Cardiac septum (tissue), 1 donor: ENCODE results near the gene SYNGAP1. TPM values are rescaled to one million over a fixed set of nuclear protein-coding genes. Genes with fewer than 3 reads are reported as not detected.
"Not testable (repeated sequence)": the region's sequence is repeated elsewhere in the genome, so short reads cannot be mapped to it uniquely, and the experiment has no call there.

Source experiments
- DNase-seq: peaks from one replicate; pipeline ENCODE4 v3.0.0-alpha.2; 2020; ENCODE audit warnings: low spot score
- intact Hi-C: fragments of 100-400 bp; cut with DNase I; formaldehyde crosslinking; loops from one replicate; pipeline ENCODE4 v1.14.0; 2022
- long read RNA-seq: library from polyadenylated mRNA; unstranded; transcript quantifications from one replicate; pipeline ENCODE4 v2.0.0, GENCODE V29; 2021
- total RNA-seq: library from RNA; stranded (reverse); fragmentation: NEBNext Ultra II Directional; extraction: Animal tissue kit (Norgen Biotek cat#: 25700); gene quantifications from one replicate; pipeline ENCODE4 v1.2.1, GENCODE V29; 2021
- donor health status: DM: no; HTN: no; CAD: no.

SYNGAP1 gene
- 9.0 TPM for total RNA-seq
- long read RNA-seq, partial matches to known transcripts = 1 of 4 reads
- long read RNA-seq, other reads (novel, unspliced or antisense) = 3 of 4 reads

- DNase-seq = no peak
- intact Hi-C loops = loop anchor here (10.0 kb wide), 1 partner anchor 275 kb away; no protein-coding TSS in a partner anchor
Measured at GRCh38 chr6:33419580-33420490, at the start of gene SYNGAP1. TSS of gene SYNGAP1 (plus strand) at chr6:33420065. CDS start at chr6:33420265, 200 bp downstream.

GRCh38 chr6:33371901-33372300 lies 48.0 kb upstream of the SYNGAP1 start:
- intact Hi-C loops, DNase-seq: not testable (repeated sequence)

DNA sequence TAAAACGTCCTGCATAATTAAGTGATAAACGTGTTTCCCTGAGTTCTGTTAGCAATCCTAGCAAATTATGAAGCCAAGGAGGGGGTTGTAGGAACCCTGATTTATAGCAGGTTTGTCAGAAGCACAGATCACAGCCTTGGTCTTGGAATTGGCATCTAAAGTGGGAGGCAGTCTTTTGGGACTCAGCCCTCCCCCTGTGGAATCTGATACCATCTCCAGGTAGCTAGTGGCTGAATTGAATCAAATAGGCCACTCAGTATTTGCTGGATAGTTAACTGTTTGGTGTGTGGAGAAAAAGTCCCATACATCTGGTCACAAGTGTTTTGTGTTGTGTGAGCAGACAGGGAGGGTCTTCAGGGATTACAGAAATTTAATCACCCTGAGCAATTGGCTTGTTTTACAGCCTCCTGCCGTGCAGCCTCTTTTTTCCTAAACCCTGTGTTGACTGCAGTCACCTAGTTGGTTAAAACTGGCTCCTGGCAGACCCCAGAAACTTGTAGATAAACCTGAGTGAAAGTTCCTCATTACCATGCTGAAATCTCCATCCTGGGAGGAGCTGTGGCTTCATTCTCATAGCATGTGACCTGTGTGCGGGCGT lies 47.2 kb upstream of the SYNGAP1 start:
- no peak for DNase-seq
- intact Hi-C loops = no loop called here

DNA sequence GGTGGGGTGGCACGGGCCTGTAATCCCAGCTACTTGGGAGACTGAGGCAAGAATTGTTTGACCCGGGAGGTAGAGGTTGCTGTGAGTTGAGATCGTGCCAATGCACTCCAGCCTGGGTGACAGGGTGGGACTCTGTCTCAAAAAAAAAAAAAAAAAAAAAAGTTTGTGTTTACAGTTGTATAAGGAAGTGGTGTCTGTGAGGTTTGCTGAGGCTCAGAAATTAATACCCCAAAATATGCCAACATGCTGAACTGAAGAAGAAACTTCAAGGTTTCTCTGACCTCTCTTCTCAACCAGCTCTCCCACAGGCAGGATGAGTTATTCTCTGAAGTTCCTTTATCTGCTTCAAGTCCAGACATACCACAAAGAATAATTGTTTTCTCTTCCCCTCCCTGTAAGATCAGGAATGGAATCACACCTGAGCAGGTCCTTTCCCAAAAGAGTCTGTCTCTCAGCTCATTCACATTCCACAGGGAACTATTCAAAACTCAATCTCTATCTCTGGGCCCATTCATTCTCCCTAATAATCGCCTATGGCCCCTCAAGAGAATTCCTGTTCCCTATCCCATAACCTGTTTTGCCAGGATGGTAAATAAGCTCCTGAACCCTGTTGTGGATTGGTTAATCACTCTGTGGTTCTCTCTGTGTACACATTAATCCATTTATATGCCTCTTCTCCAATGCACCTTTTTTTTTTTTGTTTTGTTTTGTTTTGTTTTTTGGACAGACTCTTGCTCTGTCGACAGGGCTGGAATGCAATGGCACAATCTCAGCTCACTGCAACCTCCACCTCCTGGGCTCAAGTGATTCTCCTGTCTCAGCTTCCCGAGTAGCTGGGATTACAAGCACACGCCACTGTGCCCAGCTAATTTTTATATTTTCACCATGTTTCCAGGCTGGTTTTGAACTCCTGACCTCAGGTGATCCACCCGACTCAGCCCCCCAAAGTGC lies 45.6 kb upstream of the SYNGAP1 start:
- no peak for DNase-seq

DNA sequence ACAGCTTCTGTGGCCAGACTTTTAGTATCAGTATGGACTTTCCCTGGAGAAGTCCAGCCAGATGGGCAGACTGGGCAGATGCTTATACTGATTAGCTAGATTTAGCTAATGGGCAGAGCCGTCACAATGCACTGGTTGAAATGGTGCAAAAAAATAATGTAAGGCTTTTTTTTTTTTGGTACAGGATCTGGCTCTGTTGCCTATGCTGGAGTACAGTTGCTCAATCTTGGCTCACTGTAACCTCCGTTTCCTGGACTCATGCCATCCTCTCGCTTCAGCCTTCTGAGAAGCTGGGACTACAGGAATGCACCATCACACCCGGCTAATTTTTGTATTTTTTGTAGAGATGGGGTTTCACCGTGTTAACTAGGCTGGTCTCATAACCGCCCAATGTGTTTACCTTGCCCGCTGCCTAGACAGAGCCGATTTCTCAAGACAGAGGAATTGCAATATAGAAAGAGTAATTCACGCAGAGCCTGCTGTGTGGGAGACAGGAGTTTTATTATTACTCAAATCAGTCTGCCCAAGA lies 44.7 kb upstream of the SYNGAP1 start:
- no peak for DNase-seq
- intact Hi-C loops = no loop called here

More for the DNA sequence above, 45.6 kb upstream of the SYNGAP1 start:
- intact Hi-C loops = no loop called here

- DNase-seq = no peak
- intact Hi-C loops = no loop called here
Measured at GRCh38 chr6:33377171-33377570, 42.7 kb upstream of the SYNGAP1 start.

DNA sequence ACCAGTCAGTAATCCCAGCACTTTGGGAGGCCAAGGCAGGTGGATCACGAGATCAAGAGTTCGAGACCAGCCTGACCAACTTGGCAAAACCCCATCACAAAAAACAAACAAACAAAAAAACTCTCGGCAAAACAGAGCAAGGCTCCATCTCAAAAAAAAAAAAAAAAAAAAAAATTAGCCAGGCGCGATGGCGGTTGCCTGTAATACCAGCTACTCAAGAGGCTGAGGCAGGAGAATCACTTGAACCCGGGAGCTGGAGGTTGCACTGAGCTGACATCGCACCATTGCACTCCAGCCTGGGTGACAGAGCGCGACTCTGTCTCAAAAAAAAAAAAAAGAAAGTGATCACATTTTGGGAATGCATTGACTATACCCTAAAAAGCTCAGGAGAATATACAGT lies 40.7 kb upstream of the SYNGAP1 start:
- intact Hi-C loops, DNase-seq: not testable (repeated sequence)

- no peak for DNase-seq
- intact Hi-C loops = no loop called here
Measured at GRCh38 chr6:33380272-33380981, 39.4 kb upstream of the SYNGAP1 start.

DNA sequence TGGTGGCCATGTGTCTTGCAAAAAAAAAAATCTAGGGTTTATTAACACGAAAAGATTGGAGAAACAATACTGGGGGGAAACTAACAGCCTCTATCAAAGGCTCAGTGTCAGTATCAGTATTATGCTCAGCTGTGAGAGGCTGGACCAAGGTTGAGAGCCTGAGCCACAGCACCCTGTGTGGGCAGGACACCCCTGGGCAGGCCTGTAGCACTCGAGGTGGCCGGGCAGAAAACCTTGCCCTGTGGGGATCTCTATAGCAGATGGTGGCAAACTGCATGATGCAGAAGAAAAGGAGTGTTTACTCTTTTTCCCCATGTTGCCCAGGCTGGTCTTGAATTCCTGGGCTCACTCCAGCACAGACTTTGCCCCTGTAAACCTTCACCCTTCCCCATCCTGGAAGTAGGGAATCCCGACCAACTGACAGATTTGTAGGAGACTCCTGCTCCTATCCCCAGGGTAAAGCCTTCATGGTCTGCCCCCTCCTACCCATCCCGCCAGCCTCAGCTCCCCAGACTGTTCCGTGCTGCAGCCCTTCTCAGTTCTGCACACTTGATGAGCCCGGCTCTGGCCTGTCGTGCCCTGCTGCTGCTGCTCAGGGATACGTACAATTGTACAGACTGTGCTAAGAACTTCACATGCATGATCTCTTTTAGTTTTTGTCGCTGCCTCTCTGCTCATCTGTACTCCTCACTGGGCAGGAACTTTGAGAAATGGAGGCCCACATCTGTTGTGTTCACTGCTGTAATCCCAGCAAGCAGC lies 36.3 kb upstream of the SYNGAP1 start:
- intact Hi-C loops = no loop called here
- no peak for DNase-seq

- DNase-seq = no peak
- intact Hi-C loops = no loop called here
Measured at GRCh38 chr6:33384581-33385020, 35.3 kb upstream of the SYNGAP1 start.

DNA sequence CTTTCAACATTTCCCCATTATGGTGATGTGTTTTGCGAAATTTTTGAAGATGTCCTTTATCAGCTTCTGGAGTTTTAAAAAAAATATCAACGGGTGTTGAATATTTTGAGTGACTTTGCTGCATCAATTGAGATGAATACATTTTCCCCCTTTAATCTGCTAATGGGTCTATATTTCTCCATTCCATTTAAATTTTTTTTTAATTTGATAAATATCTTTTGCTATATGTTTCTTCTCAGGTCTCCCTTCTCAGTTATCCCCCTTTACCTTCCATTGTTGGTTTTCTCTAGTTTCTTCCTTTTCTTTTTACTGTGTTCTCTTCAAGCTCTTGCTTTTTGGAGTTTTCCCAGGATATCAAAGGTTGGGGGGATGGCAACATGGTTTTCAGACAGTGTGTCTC lies 29.7 kb upstream of the SYNGAP1 start:
- DNase-seq = no peak
- intact Hi-C loops = loop anchor here (2.0 kb wide), 1 partner anchor 181 kb away; no protein-coding TSS in a partner anchor

GRCh38 chr6:33390767-33391277 lies 29.0 kb upstream of the SYNGAP1 start:
- no peak for DNase-seq
- intact Hi-C loops = loop anchor here (1.0 to 2.0 kb wide), 3 partner anchors 19 to 180 kb away; no protein-coding TSS in a partner anchor

DNA sequence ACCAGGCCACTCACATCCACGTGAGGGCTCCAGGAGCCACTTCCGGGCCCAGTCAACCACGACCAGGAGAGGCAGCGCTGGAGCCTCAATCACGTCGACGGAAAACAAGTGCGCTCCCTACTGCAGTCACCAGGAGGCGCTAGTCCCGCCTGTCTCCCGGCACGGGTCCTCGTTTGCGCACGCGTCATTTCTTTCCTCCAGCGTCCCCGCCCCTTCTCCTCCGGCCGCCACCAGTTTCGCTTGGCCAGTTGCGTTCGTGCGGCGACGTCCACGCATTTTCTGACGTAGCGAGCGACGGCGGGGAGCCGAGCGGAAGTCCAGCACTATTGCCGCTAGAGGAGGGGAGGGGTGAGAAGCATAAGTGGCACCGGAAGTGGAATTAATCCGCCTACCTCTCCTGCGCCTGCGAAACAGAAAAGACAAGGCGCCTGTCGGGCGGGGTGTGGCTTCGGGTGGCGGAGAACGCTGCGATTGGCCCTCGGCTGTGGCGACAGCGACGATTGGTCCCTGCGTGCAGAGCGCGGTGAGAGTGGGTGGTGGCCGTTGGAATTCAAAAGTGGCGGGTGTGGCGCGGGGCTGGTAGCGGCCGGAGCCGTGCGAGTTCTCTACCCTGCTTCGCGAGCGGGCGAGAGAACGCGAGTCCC lies 28.5 kb upstream of the SYNGAP1 start, which contains the start of gene KIFC1:
Gene KIFC1, plus strand, starts transcription at position 546 of the 644 bp plus-strand sequence. CDS start 163 bp downstream, outside the sequence.
- intact Hi-C loops = loop anchor here (1.0 to 2.0 kb wide), 3 partner anchors 19 to 179 kb away; no protein-coding TSS in a partner anchor
- DNase-seq = peak; percentile 100

DNA sequence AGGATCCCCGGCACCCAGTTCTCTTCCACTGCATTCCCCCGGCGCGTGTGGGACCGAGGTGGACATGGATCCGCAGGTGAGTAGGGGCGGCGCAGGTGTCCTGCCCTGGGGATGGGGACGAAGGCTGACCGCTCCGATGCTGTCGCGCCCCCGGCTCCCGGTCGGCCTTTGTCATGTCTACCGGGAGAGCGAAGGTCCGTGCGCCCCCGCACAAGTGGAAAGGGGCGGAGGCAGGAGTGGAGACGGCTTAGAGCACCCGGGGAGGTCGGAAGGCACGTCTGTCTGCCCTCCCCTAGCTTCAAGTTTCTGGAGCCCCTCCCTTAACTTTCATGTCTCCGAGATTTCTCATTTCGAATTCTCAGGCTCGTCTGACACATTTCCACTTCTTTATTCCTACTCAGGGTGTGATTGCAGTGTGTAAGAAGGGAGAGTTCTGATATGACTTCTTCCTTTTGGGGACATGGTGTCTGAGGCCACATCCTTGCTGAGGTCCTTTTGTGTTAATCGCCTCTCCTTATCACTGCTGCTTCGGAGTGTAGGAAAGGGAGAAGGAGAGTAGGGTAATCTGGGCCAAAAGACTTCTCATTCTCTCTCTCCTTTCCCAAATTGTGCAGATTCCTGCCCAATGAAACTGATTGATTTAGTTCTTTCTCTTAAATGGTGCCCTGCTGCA lies 27.8 kb upstream of the SYNGAP1 start:
- no peak for DNase-seq
- intact Hi-C loops = loop anchor here (1.0 to 2.0 kb wide), 3 partner anchors 18 to 179 kb away; no protein-coding TSS in a partner anchor

GRCh38 chr6:33392595-33392948 lies 27.3 kb upstream of the SYNGAP1 start:
- intact Hi-C loops = no loop called here
- no peak for DNase-seq

GRCh38 chr6:33392979-33393378 lies 26.9 kb upstream of the SYNGAP1 start:
- DNase-seq = no peak
- intact Hi-C loops = no loop called here
